WTC11 (cell line): ENCODE data around the gene SLC10A3.

Source experiments
- AFF4 ChIP-seq: sonication (generic); formaldehyde crosslinking; IDR thresholded peaks from 2 replicates; pipeline ENCODE4 v1.8.1; 2023; ENCODE audit warnings: mild to moderate bottlenecking, missing genetic modification reagents, borderline replicate concordance
- ATF3 ChIP-seq: sonication (generic); formaldehyde crosslinking; conservative IDR thresholded peaks from 2 replicates; pipeline ENCODE4 v1.8.1; 2022; ENCODE audit warnings: mild to moderate bottlenecking, missing genetic modification reagents
- CTCF ChIP-seq: fragments of 200-600 bp; IDR thresholded peaks from 2 replicates; pipeline ENCODE4 v1.8.0; 2022; ENCODE audit warnings: antibody characterized with exemption
- E2F1 ChIP-seq: sonication (generic); formaldehyde crosslinking; IDR thresholded peaks from 2 replicates; pipeline ENCODE4 v1.8.0; 2022; ENCODE audit warnings: mild to moderate bottlenecking, missing genetic modification reagents
- ZNF281 ChIP-seq: sonication (generic); formaldehyde crosslinking; IDR thresholded peaks from 2 replicates; pipeline ENCODE4 v1.8.0; 2023; ENCODE audit warnings: mild to moderate bottlenecking, missing genetic modification reagents

GRCh38 chrX:154472685-154473632, 17.5 kb downstream of the SLC10A3 start:
- no peak for TF ChIP-seq AFF4 (CRISPR knock-in tag)
- no peak for TF ChIP-seq E2F1 (CRISPR knock-in tag)
- no peak for TF ChIP-seq ATF3
- no peak for TF ChIP-seq CTCF
- no peak for TF ChIP-seq ZNF281 (CRISPR knock-in tag)
